ENCODE results near the gene PBLD. TPM values are rescaled to one million over a fixed set of nuclear protein-coding genes. Genes with fewer than 3 reads are reported as not detected.

Gene PBLD
- total and polyA plus RNA-seq, 9 of the 15 experiments (the other 6 are each of a cell fraction or from before 2014, with no cell fraction given) = 1.2 to 4.3 (median 2.5) TPM

GRCh38 chr10:68235581-68235980 lies 97.1 kb downstream of the PBLD start:
- no peaks in the 10 kb centered on the region for H3K79me2 ChIP-seq (ENCODE audit: control insufficient read depth, insufficient read depth, low read length)
- H3K36me3 ChIP-seq (ENCODE audit: control insufficient read depth, insufficient read depth, low read length) = no peaks in the 10 kb centered on the region
- H3K9me3 ChIP-seq (replicated peaks; ENCODE audit: control insufficient read depth, insufficient read depth, low read depth, low read length) = no peaks in the 10 kb centered on the region
- ChIA-PET POLR2A (interaction anchor here (0.7 kb wide), 1 partner anchor 419 kb away, joined by 3 read pairs; no protein-coding TSS in a partner anchor), CTCF (ENCODE audit: low intra/inter-chr PET ratio) (no interaction called here)
- ATAC-seq (no peak), FAIRE-seq (no peak), DNase-seq (ENCODE audit: extremely low read depth in 1 of 4, low spot score in 3 of 4) (no peak)
- in situ Hi-C loops (cut with MboI) (no loop called here), intact Hi-C loops (cut with micrococcal nuclease) (no loop called here)
- peaks cover 40 to 42% of the 10 kb centered on the region in 2 experiments for H3K27me3 ChIP-seq (ENCODE audit: control insufficient read depth in 2 of 2, insufficient read depth in 2 of 2, low read length in 2 of 2)
- no peak overlapping the region for H2AFZ ChIP-seq (ENCODE audit: low read depth, low read length)
- H3K4me1 ChIP-seq (replicated peaks in 1 of 2; ENCODE audit: control insufficient read depth in 2 of 2, insufficient read depth in 2 of 2, low read length in 2 of 2) = peaks cover 0 to 9% of the 10 kb centered on the region in 2 experiments; a peak in 3 of 5 replicates
- BruUV-seq (replicated peaks) = no TSS peak
- no peak for TF ChIP-seq HMBOX1 (IDR thresholded peaks at IDR 0.05)
- TF ChIP-seq ZNF584 (CRISPR knock-in tag; IDR thresholded peaks at IDR 0.05; ENCODE audit: low read depth) = no peak
- no peak for TF ChIP-seq SRSF1 (IDR thresholded peaks at IDR 0.05; ENCODE audit: low read depth, low read length)
- TF ChIP-seq SMAD1 (IDR thresholded peaks at IDR 0.05; ENCODE audit: low read depth, low read length, partially characterized antibody) = no peak
- no peak for TF ChIP-seq ARID3B (CRISPR knock-in tag; IDR thresholded peaks at IDR 0.05; ENCODE audit: borderline replicate concordance)
- no peak for TF ChIP-seq THRAP3 (IDR thresholded peaks at IDR 0.05; ENCODE audit: borderline replicate concordance)
- TF ChIP-seq ELF4 (CRISPR knock-in tag; IDR thresholded peaks at IDR 0.05) = no peak
- no peak for TF ChIP-seq ZNF551 (CRISPR knock-in tag; IDR thresholded peaks at IDR 0.05)
- no peak for TF ChIP-seq SMARCA5 (IDR thresholded peaks at IDR 0.05)
- no peak for TF ChIP-seq MTA1 (IDR thresholded peaks at IDR 0.05; ENCODE audit: borderline replicate concordance)
- TF ChIP-seq ETV1 (tag; conservative IDR thresholded peaks at IDR 0.05; ENCODE audit: low read depth) = no peak
- TF ChIP-seq ZNF583 (CRISPR knock-in tag; IDR thresholded peaks at IDR 0.05) = no peak
- TF ChIP-seq THRA (IDR thresholded peaks at IDR 0.05) = no peak
- TF ChIP-seq RBM39 (optimal IDR thresholded peaks at IDR 0.05; ENCODE audit: low read depth, low read length) = no peak
- TF ChIP-seq ATF2 (CRISPR knock-in tag; IDR thresholded peaks at IDR 0.05) = no peak
- no peaks in the 10 kb centered on the region for H4K20me1 ChIP-seq (replicated peaks; ENCODE audit: control insufficient read depth, insufficient read depth, low read length)
- H3K9ac ChIP-seq (ENCODE audit: insufficient read depth in 1 of 2, low read depth in 2 of 2, low read length in 2 of 2) = no peak overlapping the region
- H3K4me2 ChIP-seq (ENCODE audit: insufficient read depth, low read length) = no peak overlapping the region
- no peak overlapping the region for H3K27ac ChIP-seq (ENCODE audit: extremely low read depth, low read depth, low read length)
- no peak overlapping the region for H3K4me3 ChIP-seq
- H3K9me1 ChIP-seq (ENCODE audit: control insufficient read depth, insufficient read depth, low read length) = no peaks in the 10 kb centered on the region
